NOMO-1 treated with DMSO at 0.1 percent for 48 hours (cell line): ENCODE data around the gene NXPH4.

ENCODE experiments used
- DNase-seq: peaks from one replicate; lab custom pipeline; 2025; ENCODE audit not compliant: unreplicated experiment; lab: John Stamatoyannopoulos, UW

Gene NXPH4

GRCh38 chr12:57270966-57271470, 54.4 kb downstream of the NXPH4 start:
- DNase-seq = no peak

GRCh38 chr12:57272337-57273151, 56.0 kb downstream of the NXPH4 start:
- no peak for DNase-seq

DNA sequence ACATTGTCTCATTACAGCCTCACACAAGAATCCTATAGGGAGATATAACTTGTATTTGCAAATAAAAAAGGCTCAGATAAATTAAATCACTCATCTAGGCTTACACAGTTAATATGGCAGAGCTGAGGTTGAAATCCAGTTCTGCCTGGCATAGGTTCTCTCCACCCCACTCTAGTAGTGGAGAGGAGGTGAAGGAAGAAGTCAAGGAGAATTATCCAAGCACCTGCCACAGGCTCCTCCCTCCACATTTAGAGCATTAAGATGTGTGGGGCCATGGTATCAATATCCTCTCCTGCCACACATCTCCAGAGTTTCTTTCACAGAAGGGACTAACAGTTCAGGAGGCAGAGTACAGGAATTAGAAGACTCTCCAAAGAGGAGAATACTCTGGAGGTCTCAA, 56.9 kb downstream of the NXPH4 start:
- DNase-seq = no peak
